GM18517 (cell line): ENCODE data around the gene FBF1.

Experiments
- ATAC-seq: cut with Tn5 transposase; IDR thresholded peaks from one replicate; pipeline ENCODE4 v1.9.1; 2021; ENCODE audit warnings: mild to moderate bottlenecking, moderate library complexity; ENCODE audit not compliant: unreplicated experiment

Gene FBF1

GRCh38 chr17:75959051-75959838 is 18.4 kb upstream of the FBF1 start:
- no peak for ATAC-seq

- no peak for ATAC-seq
These were observed 10.2 kb upstream of the FBF1 start for GRCh38 chr17:75950855-75951554.

- ATAC-seq: no peak
These were observed 9.6 kb upstream of the FBF1 start for GRCh38 chr17:75950421-75950820.

GRCh38 chr17:75945211-75945610 is 4.4 kb upstream of the FBF1 start:
- no peak for ATAC-seq

- no peak for ATAC-seq
These were observed 2.6 kb upstream of the FBF1 start for GRCh38 chr17:75943491-75943890.

DNA sequence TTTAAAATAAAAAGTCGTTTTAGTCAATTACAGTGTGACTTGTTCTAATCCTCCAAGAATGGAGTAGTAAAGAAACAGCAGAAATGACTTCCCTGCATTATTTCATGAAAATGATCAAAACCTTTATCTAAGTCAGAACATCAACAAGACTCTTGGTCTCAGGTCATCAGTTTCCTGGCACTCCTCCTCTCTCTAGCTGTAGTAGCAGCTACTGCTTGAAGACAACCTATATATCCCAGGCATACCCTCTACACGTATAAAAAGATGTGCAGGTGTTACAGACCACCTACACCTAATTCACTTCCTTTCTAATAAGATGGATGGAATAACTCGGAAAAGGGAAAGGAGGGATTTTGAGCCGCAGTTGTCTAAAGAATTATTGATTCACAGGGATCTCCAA is 1.6 kb upstream of the FBF1 start:
- ATAC-seq: no peak

GRCh38 chr17:75941442-75941819 is 589 bp upstream of the FBF1 start:
- no peak for ATAC-seq

- no peak for ATAC-seq
These were observed 3.2 kb downstream of the FBF1 start for GRCh38 chr17:75937652-75938051.

- no peak for ATAC-seq
These were observed 7.0 kb downstream of the FBF1 start for GRCh38 chr17:75933808-75934207.

DNA sequence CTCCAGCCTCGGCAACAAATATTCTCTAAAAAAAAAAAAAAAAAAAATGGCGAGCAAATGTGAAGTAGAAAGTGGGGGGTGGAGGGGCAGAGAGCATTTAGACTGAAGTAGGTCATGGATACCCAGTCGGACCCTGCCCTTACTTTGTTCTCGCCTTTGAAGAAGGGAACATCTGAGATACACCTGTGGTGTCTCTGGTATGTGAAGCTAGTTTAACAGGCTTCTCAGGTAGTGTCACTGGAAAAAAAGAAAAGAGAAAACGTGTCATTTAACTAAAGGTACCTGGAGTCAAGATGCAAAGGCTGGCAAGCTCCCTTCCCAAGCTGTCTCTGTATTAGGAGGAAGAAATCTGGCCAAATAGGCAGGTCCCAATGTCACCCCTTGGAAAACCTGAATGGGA is 8.0 kb downstream of the FBF1 start:
- ATAC-seq: no peak

- no peak for ATAC-seq
These were observed 9.8 kb downstream of the FBF1 start for GRCh38 chr17:75931062-75931461.

DNA sequence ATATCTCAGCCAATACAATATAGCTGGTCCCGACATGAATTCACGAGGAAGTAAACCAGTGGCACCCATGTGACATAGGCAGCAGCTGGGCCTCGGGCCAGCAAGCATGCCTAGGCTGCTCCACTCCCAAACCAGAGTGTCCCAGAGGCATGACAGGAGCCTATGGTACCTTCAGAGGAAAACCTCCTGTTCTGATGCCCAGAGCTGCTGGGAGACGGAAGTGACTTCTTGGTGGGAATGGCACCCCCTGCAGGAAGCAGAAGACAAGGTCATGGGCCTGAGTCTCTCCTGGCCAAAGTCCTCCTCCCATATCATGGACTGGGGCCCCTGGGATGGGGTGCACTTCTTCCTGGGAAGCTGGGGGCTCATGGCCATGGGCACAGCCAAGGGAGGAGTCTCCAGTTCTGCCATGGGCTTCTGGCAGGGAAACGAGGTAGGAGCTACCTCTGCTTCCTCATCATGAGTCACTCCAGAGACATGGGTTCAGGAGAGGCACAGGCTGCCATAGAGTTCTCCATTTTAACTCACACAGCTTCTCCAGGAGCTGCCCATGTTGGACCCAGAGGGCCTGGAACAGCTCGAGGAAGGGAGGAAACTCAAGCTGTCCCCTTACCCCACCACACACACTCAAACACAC is 13.4 kb downstream of the FBF1 start:
- no peak for ATAC-seq

- ATAC-seq: no peak
These were observed 14.4 kb downstream of the FBF1 start for GRCh38 chr17:75926456-75926855.

DNA sequence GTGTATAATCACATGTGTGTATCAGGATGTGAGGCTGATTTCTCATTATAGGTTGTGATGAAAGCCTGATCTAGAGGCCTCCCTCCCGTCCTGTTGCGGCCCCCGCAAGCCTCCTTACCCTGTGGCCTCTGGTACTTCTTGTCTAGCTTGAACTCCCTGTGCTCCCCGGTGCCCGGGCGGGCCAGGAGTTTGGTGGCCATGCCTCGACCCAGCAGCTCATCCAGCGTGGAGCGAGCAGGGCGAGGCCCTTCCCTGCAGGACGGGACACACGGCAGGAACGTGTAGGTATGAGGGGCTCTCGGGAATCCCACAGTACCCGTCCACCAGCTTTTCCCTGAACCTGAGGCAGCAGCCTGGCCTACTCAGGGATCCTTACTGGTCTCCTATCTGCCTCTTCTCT is 14.9 kb downstream of the FBF1 start:
- ATAC-seq: no peak

DNA sequence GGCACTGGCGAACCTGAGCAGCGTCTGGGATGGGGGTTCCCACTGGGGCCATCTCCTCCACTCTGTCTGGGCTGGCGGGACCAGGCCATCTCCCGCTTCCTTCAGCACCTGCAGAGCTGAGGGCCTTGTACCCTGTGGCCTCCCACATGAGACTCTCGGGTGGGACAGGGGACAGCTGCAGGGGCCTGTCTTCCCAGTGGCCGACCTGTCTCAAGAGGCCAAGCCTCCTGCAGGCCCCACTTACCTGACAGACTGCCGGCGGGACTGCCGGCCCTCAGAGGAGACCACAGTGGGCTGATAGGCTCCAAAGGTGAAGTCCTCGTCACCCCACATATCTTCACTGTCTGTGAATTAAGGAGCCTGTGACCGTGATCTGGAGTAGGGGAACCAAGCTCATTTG is 15.7 kb downstream of the FBF1 start:
- ATAC-seq: no peak

DNA sequence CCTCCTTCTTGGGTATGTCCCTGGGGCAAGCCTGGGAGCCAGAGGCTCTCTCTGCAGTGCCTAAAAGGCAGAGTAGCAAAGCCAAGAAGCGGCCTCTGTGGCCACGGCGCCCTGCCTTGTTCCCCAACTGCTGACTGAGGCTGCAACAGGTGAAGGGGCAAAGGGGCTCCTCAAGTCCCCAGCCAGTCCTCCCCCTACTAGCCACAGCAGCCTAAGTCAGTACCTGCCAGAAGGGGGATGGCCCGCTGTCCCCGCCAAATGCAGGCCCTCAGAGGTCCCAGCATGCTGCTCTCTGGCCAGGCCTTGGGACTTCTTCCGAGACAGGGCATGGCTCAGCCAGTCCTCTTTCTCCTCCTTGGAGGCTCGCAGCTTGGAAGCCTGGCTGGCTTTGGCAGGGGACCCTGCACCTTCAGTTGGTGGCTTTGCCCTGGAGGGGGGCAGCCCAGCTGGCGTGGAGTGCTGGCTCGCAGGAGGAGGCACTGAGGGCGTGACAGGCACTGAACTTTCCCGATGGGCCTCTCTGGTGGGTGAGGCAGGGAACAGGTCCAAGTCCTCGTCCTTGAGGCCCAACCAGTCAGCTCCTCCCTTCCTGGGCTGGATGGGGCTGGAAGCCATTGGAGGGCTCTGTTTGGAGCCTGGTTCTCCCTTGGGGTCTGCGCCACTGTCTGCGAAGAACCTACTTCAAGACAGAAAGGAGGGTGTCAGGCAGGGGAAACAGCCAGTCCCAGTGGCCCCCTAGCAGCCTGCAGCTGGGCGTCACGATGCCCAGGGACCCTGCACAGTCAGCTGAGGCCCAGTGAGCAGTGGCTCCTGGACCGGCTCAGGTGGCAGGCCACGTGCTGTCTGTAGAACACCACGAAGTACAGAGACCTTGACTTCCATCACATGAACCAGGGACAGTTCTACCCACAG is 17.6 kb downstream of the FBF1 start:
- ATAC-seq: no peak

- ATAC-seq: no peak
These were observed 18.5 kb downstream of the FBF1 start for GRCh38 chr17:75922173-75922961.

DNA sequence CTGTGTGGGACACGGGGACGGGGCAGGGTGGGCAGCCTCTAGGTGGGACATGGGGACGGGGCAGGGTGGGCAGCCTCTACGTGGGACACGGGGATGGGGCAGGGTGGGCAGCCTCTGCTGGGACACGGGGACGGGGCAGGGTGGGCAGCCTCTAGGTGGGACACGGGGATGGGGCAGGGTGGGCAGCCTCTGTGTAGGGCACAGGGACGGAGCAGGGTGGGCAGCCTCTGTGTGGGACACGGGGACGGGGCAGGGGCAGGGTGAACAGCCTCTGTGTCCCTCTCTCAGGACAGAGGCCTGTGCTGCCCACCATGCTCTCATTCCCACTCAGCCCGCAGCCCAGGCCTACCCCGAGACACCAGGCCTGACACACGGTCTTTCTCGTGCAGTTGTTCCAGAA is 19.2 kb downstream of the FBF1 start:
- ATAC-seq: no peak

- ATAC-seq: no peak
These were observed 20.7 kb downstream of the FBF1 start for GRCh38 chr17:75920045-75920560.

DNA sequence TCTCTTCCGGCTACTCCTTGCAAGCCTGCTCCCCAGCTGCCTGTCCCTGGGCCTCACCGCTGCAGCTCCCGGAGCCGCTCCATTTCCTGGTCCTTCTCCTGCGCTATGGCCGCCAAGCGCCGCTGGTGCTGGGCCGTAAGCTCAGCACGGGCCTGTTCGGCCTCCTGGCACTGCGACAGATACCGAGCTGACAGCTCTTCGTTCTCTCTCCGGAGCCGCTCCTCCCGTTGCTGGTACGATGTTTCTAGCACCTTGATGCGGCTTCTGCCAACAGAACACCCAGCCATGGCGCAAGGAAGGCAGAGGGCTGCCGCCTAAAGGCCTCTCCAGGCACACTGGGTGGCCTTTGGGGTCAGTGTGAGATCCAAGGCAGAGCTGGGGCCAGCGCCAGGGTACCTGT is 21.2 kb downstream of the FBF1 start:
- ATAC-seq: no peak
